GM21390 (cell line): ENCODE data around the gene CDNF.

Experiments used
- ATAC-seq: cut with Tn5 transposase; IDR thresholded peaks from one replicate; pipeline ENCODE4 v1.9.1; 2021; ENCODE audit not compliant: unreplicated experiment

The CDNF gene

GRCh38 chr10:14800397-14800796, 37.4 kb downstream of the CDNF start:
- ATAC-seq, result no peak

DNA sequence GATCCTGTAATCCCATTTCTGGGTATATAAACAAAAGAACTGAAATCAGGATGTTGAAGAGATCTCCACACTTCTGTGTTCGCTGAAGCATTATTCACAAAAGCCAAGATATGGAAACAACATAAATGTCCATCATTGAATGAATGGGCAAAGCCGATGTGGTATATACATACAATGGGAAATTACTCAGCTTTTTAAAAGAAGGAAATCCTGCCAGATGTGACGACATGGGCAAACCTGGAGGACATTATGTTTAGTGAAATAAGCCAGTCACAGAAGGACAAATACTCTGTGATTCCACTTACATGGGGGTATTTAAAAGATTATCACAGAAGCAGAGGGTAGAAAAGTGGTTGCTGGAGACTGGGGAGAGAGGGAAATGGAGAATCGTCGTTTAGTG, 39.2 kb downstream of the CDNF start:
- no peak for ATAC-seq

DNA sequence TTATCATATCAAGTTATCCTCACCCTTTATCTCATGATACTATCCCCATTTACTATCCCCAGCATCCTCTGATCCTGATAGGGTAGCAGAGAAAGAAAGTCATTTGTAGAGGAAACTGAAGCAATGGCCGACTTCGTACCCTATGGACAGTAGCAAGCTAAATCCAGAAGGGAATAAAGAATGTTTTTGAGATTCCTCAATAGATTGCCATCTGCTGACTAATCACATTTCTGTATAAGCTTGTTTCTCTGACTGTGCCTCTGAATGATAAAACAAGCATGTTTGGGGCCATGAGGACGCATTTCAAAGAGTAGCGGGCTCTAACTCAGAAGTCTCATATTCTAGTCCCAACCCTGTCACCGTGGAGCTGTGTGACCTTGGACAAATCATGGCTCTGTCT, 49.9 kb downstream of the CDNF start:
- no peak for ATAC-seq

DNA sequence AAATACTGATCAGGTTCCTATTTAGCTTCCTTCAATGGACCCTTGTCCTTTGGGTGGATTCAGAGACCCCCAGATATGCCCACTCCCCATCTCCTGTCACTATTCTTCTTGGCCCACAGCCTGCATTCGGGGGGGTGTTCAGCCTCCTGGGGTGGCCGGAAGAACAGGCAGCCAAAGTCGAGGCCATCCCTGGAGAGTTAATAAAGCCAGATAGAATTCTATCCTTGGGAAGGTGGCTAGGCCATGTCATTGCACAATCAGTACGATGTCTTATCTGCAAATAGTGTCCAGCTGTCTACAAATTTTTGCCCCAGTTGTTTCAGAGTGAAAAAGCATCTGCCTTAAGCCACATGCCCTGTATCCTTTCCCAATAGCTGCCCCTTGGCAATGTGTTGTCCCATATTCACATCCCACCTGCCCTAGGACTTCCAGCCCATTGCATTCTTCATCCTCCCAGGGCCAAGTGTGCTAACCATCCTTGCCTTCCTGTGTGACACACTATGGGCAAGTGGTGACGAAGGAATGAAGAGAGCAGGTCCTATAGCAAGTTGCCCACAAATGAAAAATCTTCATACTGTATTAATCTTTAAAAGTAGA, 53.3 kb downstream of the CDNF start:
- ATAC-seq, result no peak

- ATAC-seq, result no peak
These were observed 55.0 kb downstream of the CDNF start for GRCh38 chr10:14782691-14783363.

GRCh38 chr10:14781763-14782162, 56.1 kb downstream of the CDNF start:
- no peak for ATAC-seq

DNA sequence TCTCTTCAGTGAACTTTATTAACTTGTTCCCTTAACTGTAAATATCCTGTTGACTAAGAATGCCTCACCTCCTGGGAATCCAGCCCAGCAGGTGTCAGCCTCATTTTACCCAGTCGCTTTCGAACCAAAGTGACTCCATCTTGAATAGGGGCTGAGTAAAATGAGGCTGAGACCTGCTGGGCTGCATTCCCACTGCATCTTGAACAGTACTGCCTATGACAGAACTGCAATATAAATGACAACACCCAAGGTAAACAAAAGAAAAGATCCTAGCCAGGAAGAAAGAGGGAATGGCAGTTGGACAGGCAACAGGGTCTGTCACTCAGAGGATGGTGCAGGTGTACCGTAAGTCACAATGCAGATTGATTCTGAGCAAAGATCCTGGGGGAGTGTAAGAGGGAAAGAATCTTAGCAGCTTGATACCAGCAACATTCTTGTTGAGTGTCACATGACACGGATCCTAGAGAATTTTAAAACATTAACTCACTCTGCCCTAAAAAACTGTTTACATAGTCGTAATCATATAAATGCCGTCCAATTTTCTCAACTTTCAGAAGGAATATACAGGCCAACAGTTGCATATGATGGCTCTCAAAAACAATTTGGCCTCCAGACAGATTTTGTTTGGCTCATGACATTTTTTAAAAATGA, 58.7 kb downstream of the CDNF start:
- ATAC-seq, result no peak

DNA sequence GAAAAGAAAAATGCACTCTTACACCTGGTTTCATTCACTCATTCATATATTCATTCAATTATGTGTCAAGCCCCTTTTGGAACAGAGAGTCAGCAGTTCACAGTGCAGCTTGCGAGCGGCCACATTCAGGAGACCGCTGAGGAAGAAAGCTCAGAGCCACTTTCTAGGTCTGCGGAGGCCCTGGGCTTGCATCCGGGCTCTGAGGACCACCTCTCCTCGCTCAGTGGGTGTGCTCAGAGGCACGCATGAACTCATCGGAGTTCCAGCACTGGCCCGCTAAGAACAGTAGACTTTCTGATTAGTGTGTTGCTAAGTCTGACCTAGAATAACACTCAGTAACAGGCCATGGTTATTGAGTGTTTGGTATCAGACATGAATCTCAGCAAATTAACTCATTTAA, 61.3 kb downstream of the CDNF start:
- ATAC-seq, result no peak

GRCh38 chr10:14775656-14776055, 62.2 kb downstream of the CDNF start:
- no peak for ATAC-seq

DNA sequence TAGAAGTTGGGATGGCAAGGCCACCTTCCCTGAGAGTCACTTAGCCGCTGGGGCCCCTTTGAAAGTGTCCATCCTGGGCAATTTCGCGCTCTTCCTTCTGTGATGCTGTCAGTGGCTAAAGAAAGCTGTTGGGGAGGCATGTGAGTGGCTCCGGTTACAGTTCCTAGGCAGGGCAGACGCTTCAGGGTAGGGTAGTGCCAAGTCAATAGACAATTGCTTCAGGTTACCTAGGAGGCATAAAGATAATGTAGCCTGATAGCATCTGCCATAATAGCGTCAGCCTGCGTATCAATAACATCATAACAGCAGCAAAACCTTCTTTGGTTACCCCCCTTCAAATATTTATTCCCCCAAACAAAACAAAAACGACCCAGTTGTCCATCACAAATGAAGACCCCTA, 63.0 kb downstream of the CDNF start, which contains the start of gene FAM107B:
Gene FAM107B (minus strand): TSS at position 101 of the 400 bp plus-strand sequence. CDS start 234 bp downstream, outside the sequence.
- ATAC-seq, result no peak

DNA sequence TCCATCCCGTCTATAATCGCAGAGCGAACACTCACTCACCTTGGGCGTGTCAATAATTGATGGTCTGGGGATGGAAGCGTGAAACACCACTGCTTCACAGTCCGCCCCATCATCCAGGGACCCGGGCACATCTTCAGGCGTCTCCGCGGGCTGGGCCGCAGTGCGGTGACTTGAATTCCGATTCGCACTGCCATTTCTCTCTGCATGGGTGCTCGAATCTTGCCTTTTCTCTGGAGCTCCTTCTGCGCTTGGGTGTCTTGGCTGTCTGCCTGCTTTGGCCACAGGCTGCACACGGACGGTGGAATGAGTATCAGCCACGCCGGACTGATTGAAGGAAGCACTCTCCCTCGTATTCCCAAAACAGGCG, 63.6 kb downstream of the CDNF start:
- ATAC-seq, result no peak

DNA sequence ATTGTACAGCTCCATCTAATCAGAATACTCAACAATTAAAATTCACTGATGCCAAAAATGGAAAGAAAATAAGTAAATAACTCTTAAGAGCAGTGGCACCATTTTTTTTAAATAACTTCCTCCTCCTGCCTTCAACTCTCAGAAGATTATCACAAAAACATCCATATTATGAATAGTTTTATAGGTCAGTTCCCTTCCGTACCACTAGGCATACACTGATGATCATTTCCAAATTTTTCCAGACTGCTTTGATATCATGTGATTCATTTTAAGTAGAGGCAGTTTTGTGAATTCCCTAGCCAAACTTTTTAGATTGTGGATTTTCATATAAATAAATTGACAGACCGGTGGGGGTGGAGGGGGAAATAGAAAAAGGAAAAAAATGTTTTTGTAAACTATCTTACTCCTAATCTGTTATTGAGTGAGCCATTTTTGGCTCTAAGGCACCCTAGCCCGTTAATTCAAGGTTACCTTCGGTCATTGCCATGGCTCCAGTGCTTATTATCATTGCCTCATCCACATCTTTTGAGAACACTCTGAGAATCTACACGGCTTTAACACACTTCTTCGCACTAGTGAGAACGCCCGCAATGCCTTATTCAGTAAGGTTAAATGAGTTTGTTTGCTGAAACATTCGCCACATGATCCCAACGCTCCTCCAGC, 64.2 kb downstream of the CDNF start:
- no peak for ATAC-seq

DNA sequence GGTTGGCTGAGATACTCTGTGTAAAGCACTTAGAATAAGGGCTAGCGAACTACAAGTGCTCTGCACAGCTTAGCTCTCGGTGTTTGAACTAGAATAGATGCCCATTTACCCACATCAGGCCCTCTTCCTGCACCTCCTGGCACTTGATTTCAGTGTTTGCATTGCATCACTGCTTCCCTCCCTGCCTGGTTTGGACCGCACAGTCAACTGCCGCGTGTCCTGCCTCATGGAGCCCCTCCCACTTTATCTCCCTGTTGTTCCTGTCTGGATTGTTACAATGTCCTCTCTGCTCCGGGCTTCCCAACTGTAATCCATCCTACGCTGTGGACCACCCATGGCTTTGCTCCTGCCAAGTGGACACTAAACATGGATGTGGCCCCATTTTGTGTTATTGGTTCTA, 65.4 kb downstream of the CDNF start:
- no peak for ATAC-seq

DNA sequence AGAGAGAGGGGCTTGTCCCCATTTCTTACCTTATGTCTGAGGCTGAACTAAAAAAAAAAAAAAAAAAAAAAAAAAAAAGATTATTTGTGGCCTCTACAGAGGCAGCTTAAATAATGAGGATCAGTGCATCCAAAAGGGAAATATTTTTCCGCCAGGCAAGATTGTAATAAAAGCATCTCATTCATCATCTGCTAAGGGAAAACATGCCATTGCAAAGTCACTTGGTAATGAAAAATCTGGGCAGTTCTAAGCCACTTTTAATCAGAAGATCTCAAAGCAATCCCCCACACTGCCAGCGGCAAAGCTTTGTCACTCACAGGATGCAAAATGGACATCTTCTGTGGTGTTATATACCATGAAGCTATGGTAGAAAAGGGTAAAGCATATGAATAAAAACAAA, 66.9 kb downstream of the CDNF start:
- ATAC-seq, result no peak
